ENCODE data around the gene PACSIN1. TPM values are rescaled to one million over a fixed set of nuclear protein-coding genes. Genes with fewer than 3 reads are reported as not detected.

The PACSIN1 gene
- total RNA-seq, 4 donors from 2014 or later = 0.11 to 0.40 TPM; not detected in 2

DNA sequence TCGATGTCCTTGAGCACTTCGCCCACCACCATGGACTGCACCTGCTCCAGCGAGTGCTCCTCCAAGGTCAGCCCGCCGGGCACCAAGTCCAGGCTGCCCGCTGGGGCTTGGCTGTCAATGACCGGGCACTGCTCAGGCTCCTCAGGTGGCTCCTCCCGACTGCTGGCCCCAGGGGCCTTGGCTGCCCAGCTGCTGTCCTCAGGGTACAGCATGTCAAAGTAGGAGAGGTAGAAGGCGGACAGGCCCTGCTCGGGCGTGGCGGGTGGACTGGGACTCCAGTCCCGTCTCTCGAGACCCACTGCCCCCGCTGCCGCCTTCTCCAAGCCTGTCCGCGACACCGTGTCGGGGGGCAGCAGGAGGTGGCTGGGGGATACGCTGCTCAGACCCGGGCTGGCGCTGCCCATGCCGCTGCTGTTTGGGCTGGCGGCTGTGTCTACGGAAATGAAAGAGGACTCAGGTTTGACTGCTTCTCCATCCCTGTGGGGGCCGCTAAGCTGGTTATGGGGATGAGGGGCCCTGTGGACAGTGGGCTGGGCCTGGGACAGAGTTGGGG, 78.3 kb downstream of the PACSIN1 start:
- Histone ChIP-seq H3K9me3 (no peaks in the 10 kb centered on the region), H3K36me3 (no peaks in the 10 kb centered on the region), H3K27me3 (no peaks in the 10 kb centered on the region), H3K4me3 (no peak overlapping the region), H3K27ac (no peak overlapping the region), H3K4me1 (peaks cover 10% of the 10 kb centered on the region)
- TF ChIP-seq EP300 (IDR thresholded peaks at IDR 0.05) = no peak
- no peak for TF ChIP-seq POLR2AphosphoS5 (IDR thresholded peaks at IDR 0.05)
- TF ChIP-seq POLR2A (IDR thresholded peaks at IDR 0.05) = no peak
- TF ChIP-seq, protein P1, sequence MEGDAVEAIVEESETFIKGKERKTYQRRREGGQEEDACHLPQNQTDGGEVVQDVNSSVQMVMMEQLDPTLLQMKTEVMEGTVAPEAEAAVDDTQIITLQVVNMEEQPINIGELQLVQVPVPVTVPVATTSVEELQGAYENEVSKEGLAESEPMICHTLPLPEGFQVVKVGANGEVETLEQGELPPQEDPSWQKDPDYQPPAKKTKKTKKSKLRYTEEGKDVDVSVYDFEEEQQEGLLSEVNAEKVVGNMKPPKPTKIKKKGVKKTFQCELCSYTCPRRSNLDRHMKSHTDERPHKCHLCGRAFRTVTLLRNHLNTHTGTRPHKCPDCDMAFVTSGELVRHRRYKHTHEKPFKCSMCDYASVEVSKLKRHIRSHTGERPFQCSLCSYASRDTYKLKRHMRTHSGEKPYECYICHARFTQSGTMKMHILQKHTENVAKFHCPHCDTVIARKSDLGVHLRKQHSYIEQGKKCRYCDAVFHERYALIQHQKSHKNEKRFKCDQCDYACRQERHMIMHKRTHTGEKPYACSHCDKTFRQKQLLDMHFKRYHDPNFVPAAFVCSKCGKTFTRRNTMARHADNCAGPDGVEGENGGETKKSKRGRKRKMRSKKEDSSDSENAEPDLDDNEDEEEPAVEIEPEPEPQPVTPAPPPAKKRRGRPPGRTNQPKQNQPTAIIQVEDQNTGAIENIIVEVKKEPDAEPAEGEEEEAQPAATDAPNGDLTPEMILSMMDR (IDR thresholded peaks at IDR 0.05) = no peak
- DNase-seq (ENCODE audit: low spot score in 2 of 2) = no peak
- WGBS = 94% methylated on average over 16 of the region's 27 CpGs

DNA sequence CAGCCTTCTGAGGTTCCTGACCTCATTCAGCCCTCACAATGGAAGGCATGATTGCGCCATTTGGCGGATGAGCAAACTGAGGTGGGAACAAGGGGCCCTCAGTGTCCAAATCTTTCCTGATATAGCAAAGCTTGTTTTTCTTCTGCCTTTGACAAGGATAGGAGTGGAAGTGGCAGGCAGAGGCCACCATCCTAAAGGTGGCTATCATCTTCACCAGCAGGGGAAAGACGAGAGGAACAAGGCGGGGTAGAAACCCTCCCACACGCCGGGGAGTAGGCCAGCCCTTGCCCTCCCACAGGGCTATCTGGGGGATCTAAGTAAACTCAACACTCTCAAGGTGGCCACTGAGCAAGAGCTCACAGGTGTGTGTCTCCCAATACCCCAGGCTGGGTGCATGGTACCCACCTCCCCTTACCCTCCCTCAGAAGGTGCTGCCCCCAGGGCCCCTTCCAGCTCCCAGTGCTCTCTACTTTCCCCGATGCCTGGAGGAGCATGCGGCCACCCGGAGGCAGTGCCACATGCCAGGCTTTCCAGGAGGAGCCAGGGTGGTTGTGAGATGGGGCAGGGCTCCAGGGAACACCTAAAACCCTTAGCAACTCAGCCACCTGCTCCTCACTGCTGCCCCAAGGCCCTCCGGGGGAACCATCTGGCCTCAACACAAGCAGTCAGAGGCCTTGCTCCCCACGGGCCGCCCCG, 79.0 kb downstream of the PACSIN1 start:
- TF ChIP-seq POLR2AphosphoS5 (IDR thresholded peaks at IDR 0.05) (no peak), POLR2A (IDR thresholded peaks at IDR 0.05) (no peak), EP300 (IDR thresholded peaks at IDR 0.05) (no peak)
- TF ChIP-seq, protein P1 (IDR thresholded peaks at IDR 0.05) = no peak
- WGBS = 66% methylated on average over 13 of the region's 13 CpGs
- H3K4me1 ChIP-seq = peaks cover 10% of the 10 kb centered on the region
- no peaks in the 10 kb centered on the region for H3K36me3 ChIP-seq
- no peak overlapping the region for H3K4me3 ChIP-seq
- no peak for DNase-seq (ENCODE audit: low spot score in 2 of 2)
- H3K27me3 ChIP-seq = no peaks in the 10 kb centered on the region
- no peaks in the 10 kb centered on the region for H3K9me3 ChIP-seq
- no peak overlapping the region for H3K27ac ChIP-seq

DNA sequence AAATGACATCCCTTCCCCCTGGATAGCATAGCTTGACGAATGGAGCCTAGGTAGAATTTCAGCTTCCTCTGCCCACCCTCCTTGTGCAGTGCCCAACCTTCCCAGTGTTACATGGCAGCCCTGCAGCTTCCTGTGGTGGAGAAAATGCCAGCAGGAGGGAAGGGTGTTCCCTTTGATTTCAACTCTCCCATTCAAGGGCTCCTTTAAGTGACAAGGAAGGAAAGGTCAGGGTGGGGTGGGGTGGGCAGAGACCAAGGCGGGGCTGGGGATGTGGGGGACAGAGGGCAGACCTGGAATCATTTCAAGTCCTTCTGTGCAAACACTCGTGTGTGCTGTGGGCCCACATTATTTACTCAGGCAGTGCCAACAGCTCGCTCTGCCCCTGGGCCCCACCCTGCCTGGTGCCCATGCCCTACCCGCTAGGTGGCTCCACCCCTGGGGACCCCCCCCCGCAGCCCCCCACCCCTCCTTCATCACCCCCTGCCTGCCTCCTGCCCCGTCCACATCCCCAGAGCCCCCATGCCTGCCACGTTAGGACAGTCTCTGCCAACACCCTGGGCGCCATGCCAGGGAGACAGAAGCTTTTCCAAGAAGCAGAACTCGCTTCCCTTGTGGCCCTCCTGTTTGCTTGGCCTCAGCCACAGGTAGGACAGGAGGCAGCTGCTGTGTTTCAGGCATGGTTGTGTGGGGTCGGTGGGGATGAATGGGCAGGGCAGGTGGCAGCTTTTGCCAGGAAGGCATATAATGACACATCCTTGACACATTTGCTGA, 80.9 kb downstream of the PACSIN1 start:
- Histone ChIP-seq H3K27me3 (no peaks in the 10 kb centered on the region), H3K9me3 (no peaks in the 10 kb centered on the region), H3K27ac (peak overlapping the region; percentile 36), H3K36me3 (no peaks in the 10 kb centered on the region), H3K4me1 (peaks cover 10% of the 10 kb centered on the region), H3K4me3 (no peak overlapping the region)
- TF ChIP-seq POLR2A (IDR thresholded peaks at IDR 0.05) (no peak), POLR2AphosphoS5 (IDR thresholded peaks at IDR 0.05) (no peak), EP300 (IDR thresholded peaks at IDR 0.05) (no peak)
- TF ChIP-seq, protein P1 (IDR thresholded peaks at IDR 0.05) = no peak
- 15% methylated on average over 11 of the region's 11 CpGs for WGBS
- no peak for DNase-seq (ENCODE audit: low spot score in 2 of 2)

DNA sequence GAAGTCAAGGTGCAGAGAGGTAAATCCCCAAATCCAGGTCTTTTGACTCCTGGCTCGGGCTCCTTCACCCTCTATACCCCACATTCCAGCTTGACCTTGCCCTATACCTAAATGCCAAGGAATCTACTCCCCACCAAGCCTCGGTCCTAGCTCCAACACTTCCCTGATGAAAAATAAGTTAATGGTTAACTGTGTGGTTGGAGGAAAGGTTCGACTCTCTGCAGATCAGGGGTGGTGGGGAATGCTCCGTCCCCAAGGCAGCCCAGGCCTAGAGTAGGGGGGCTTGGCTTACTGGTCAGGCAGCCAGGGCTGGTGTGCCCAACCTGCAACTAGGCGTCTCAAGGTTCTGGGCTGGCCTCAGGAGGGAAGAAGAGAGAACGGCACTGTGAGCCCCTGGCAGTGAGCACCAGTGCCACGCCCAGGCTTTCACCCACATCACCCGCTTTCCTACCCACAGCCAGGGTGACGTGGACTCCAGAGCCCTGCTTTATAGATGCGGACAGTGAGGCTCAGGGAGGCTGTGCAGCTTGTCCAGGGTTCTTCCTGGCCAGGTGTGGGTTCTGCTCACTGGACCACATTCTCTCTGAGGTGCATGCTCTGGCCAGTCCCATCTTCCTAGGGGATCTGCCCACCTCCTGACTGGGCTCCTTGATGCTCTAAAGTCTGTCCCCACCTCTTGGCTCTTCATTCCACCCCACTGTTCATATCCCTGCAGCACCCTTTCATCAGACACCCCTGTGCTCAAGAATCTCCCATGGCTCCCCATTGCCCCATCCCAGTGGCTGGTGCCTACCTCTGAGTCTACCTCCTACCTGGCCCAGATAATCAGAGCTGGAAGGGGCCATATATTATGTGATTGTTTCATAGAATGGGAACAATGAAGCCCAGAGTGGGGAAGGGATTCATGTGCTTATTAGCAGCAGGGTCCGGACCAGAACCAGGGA, 82.1 kb downstream of the PACSIN1 start:
- no peak overlapping the region for H3K4me3 ChIP-seq
- WGBS = 71% methylated on average over 8 of the region's 11 CpGs
- DNase-seq (ENCODE audit: low spot score in 2 of 2) = no peak
- TF ChIP-seq, protein P1 (IDR thresholded peaks at IDR 0.05) = no peak
- TF ChIP-seq POLR2A (IDR thresholded peaks at IDR 0.05) (no peak), EP300 (IDR thresholded peaks at IDR 0.05) (no peak), POLR2AphosphoS5 (IDR thresholded peaks at IDR 0.05) (no peak)
- H3K9me3 ChIP-seq = no peaks in the 10 kb centered on the region
- H3K27me3 ChIP-seq = no peaks in the 10 kb centered on the region
- no peak overlapping the region for H3K27ac ChIP-seq
- H3K4me1 ChIP-seq = peaks cover 10% of the 10 kb centered on the region
- H3K36me3 ChIP-seq = no peaks in the 10 kb centered on the region
